ENCODE measurements around the gene ZNF423. TPM values are rescaled to one million over a fixed set of nuclear protein-coding genes. Genes with fewer than 3 reads are reported as not detected.

ZNF423 gene
- total and polyA plus RNA-seq, 9 of the 15 experiments (the other 6 are each of a cell fraction or from before 2014, with no cell fraction given) = not detected

DNA sequence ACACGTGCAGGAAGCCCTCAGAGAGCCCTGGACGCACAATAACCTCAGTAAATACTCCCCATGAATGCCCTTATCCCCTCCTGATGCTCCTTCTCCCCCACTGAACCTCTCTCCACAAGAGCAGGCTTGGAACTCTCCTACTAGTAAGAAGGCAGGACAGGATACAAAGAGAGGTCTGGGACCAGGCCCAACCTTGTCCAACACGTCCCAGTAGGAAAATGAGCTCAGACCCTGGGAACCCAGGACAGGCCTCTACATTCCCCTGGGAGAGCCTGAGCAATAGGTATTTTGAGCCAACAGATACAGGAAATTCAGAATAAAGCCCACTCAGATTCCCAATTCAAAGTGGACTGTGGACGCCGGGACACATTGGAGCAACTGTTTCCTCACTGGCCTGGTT is 19.2 kb downstream of the ZNF423 start (continued):
- TF ChIP-seq, protein P1, sequence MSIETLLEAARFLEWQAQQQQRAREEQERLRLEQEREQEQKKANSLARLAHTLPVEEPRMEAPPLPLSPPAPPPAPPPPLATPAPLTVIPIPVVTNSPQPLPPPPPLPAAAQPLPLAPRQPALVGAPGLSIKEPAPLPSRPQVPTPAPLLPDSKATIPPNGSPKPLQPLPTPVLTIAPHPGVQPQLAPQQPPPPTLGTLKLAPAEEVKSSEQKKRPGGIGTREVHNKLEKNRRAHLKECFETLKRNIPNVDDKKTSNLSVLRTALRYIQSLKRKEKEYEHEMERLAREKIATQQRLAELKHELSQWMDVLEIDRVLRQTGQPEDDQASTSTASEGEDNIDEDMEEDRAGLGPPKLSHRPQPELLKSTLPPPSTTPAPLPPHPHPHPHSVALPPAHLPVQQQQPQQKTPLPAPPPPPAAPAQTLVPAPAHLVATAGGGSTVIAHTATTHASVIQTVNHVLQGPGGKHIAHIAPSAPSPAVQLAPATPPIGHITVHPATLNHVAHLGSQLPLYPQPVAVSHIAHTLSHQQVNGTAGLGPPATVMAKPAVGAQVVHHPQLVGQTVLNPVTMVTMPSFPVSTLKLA (conservative IDR thresholded peaks at IDR 0.05) = no peak

DNA sequence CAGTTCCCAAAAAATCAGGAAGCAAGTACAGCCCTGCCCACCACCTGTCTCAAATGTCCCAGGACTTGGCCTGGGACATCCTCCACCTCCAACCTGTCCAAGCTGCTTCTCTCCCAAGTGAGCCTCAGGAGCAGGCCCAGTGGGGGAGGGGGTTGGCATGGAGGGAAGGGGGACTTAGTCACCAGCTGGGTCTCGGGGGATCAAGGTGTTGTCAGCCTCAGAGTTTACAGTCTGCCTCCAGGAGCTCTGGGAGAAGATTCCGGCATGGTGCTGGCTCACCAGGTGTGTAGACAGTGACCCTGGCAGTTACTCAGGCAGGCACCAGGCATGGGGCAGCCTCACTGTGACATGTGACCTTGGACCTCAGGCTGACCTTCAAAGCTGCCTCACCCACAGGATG is 19.7 kb downstream of the ZNF423 start:
- POLR2A ChIA-PET = no interaction called here
- no peaks in the 10 kb centered on the region for H3K9me3 ChIP-seq (replicated peaks; ENCODE audit: control insufficient read depth, insufficient read depth, low read depth, low read length)
- H3K36me3 ChIP-seq (ENCODE audit: control insufficient read depth, insufficient read depth, low read length) = no peaks in the 10 kb centered on the region
- BruUV-seq (replicated peaks) = no TSS peak
- intact Hi-C loops (cut with micrococcal nuclease) (no loop called here), in situ Hi-C loops (cut with MboI) (no loop called here)
- no peaks in the 10 kb centered on the region for H3K9me1 ChIP-seq (ENCODE audit: control insufficient read depth, insufficient read depth, low read length)
- H3K4me2 ChIP-seq (ENCODE audit: insufficient read depth, low read length) = no peak overlapping the region
- CTCF ChIA-PET (ENCODE audit: low intra/inter-chr PET ratio) = no interaction called here
- no peak overlapping the region for H3K4me3 ChIP-seq
- no peak for DNase-seq (ENCODE audit: extremely low read depth in 1 of 4, low spot score in 3 of 4)
- no peak for FAIRE-seq
- 0 out of 2 replicates have a peak, but pooled peaks cover 5% of the 10 kb centered on the region for H4K20me1 ChIP-seq (replicated peaks; ENCODE audit: control insufficient read depth, insufficient read depth, low read length)
- H3K27me3 ChIP-seq (ENCODE audit: control insufficient read depth in 2 of 2, insufficient read depth in 2 of 2, low read length in 2 of 2) = peaks cover 20 to 62% of the 10 kb centered on the region in 2 experiments
- no peak overlapping the region for H3K9ac ChIP-seq (ENCODE audit: insufficient read depth in 1 of 2, low read depth in 2 of 2, low read length in 2 of 2)
- no peak for ATAC-seq
- no peak overlapping the region for H3K27ac ChIP-seq (ENCODE audit: extremely low read depth, low read depth, low read length)
- WGBS (ENCODE audit: insufficient coverage, low coverage, missing lambda C conversion rate) = 7% methylated on average over 2 of the region's 2 CpGs
- TF ChIP-seq NFE2 (IDR thresholded peaks at IDR 0.05; ENCODE audit: low read depth) (no peak), FOXK2 (conservative IDR thresholded peaks at IDR 0.05 in 1 of 2, IDR thresholded peaks at IDR 0.05 in 1 of 2; ENCODE audit: low read depth in 2 of 2) (no peak), GTF2E2 (tag; IDR thresholded peaks at IDR 0.05) (no peak), SLC30A9 (CRISPR knock-in tag; IDR thresholded peaks at IDR 0.05) (no peak), NEUROD1 (IDR thresholded peaks at IDR 0.05; ENCODE audit: borderline replicate concordance, low read depth, low read length, partially characterized antibody) (no peak), ZFP36 (IDR thresholded peaks at IDR 0.05; ENCODE audit: low read depth, low read length, partially characterized antibody) (no peak), ZNF551 (CRISPR knock-in tag; IDR thresholded peaks at IDR 0.05) (no peak), IFI16 (CRISPR knock-in tag; IDR thresholded peaks at IDR 0.05) (no peak), SP2 (IDR thresholded peaks at IDR 0.05; ENCODE audit: extremely low read depth, low read depth, low read length, poor library complexity, severe bottlenecking) (no peak), MCM5 (IDR thresholded peaks at IDR 0.05; ENCODE audit: low read depth) (no peak), ELF4 (CRISPR knock-in tag; IDR thresholded peaks at IDR 0.05) (no peak), BMI1 (IDR thresholded peaks at IDR 0.05; ENCODE audit: low read length) (no peak), KHSRP (IDR thresholded peaks at IDR 0.05) (no peak), ZNF282 (CRISPR knock-in tag; IDR thresholded peaks at IDR 0.05) (no peak), HDAC3 (IDR thresholded peaks at IDR 0.05; ENCODE audit: borderline replicate concordance, partially characterized antibody) (no peak)
- TF ChIP-seq, protein P2, sequence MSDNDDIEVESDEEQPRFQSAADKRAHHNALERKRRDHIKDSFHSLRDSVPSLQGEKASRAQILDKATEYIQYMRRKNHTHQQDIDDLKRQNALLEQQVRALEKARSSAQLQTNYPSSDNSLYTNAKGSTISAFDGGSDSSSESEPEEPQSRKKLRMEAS (CRISPR knock-in tag; IDR thresholded peaks at IDR 0.05) = no peak
- H3K4me1 ChIP-seq (replicated peaks in 1 of 2; ENCODE audit: control insufficient read depth in 2 of 2, insufficient read depth in 2 of 2, low read length in 2 of 2) = peaks cover 0 to 5% of the 10 kb centered on the region in 2 experiments; a peak in 2 of 5 replicates
- H3K79me2 ChIP-seq (ENCODE audit: control insufficient read depth, insufficient read depth, low read length) = no peaks in the 10 kb centered on the region
- H2AFZ ChIP-seq (ENCODE audit: low read depth, low read length) = no peak overlapping the region
